ENCODE data around the gene RAB7A. TPM values are rescaled to one million over a fixed set of nuclear protein-coding genes. Genes with fewer than 3 reads are reported as not detected.

RAB7A gene
- total RNA-seq, 1 experiment from 2014 or later = 155 TPM

DNA sequence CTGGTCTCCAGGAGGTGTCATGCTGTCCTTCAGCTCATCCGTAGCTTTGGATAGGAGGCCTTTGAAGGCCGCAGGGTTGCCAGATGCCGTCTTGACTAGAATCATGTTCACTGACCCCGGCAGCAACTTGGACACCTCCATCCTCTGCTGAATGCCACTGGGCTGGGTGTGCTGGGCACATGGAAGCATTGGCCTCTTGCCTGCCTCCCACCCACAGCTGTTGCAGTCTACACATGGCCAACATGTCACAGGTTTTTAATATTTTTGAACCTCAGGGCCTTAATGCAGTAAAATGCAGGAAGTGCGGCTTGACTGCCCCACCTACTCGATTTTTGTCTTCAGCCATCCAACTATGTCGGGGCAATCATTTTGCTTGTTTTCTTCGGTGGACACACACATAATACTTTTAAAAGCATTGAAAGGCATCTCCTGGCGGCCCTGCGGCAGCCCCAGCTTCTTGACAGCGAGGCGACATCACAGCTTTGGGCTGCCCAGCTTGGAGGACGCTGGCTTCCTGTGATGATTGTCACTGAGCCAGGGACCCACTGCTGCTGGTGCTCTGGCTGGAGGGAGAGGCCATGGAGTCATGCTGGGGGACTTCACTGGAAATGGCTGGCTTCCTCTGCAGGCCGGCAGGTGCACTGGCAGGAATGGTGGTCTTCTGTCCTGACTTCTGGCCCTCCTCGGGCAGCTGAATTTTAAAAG is 121.8 kb downstream of the RAB7A start:
- no peaks in the 10 kb centered on the region for H3K9me3 ChIP-seq (ENCODE audit: control insufficient read depth, low read depth, low read length)
- no peaks in the 10 kb centered on the region for H3K79me1 ChIP-seq (ENCODE audit: insufficient read depth, low read depth, low read length, poor library complexity, severe bottlenecking)
- no peaks in the 10 kb centered on the region for H4K20me1 ChIP-seq (ENCODE audit: control insufficient read depth, insufficient read depth, insufficient read length)
- no peak overlapping the region for H3K14ac ChIP-seq (ENCODE audit: insufficient read depth, low read length)
- no peak overlapping the region for H3K56ac ChIP-seq (ENCODE audit: insufficient read length, low read depth, low read length)
- Mint-ChIP-seq H3K4me3 (no peak overlapping the region), H3K36me3 (ENCODE audit: insufficient read depth in 1 of 3, low read depth in 3 of 3) (no peaks in the 10 kb centered on the region; a peak in 1 of 7 replicates), H3K4me1 (peaks cover 22 to 24% of the 10 kb centered on the region in 2 experiments), H3K9me3 (peaks cover 0 to 6% of the 10 kb centered on the region in 2 experiments; a peak in 2 of 5 replicates), H3K27ac (no peak overlapping the region), H3K27me3 (ENCODE audit: low read depth) (no peaks in the 10 kb centered on the region)
- H4K8ac ChIP-seq (replicated peaks; ENCODE audit: insufficient read length, low read depth, low read length) = no peak overlapping the region
- H2AK5ac ChIP-seq (ENCODE audit: insufficient read length, low read length) = no peak overlapping the region
- no peak overlapping the region for H4K5ac ChIP-seq (ENCODE audit: insufficient read length, low read depth, low read length)
- WGBS (ENCODE audit: extremely low coverage, insufficient read length, low lambda C conversion rate) = no CpG with 5 or more reads among the region's 15 CpGs
- no peaks in the 10 kb centered on the region for H3K79me2 ChIP-seq (ENCODE audit: insufficient read depth, low read length)
- no peak overlapping the region for H4K91ac ChIP-seq (ENCODE audit: insufficient read length, low read depth, low read length)
- H3K4me2 ChIP-seq (ENCODE audit: insufficient read depth, insufficient read length, low read length) = no peak overlapping the region
- no peak overlapping the region for H2BK20ac ChIP-seq (ENCODE audit: low read depth, low read length, poor library complexity, severe bottlenecking)
- H3K27ac ChIP-seq (ENCODE audit: insufficient read length, low read depth, low read length) = no peak overlapping the region
- no peaks in the 10 kb centered on the region for H3K27me3 ChIP-seq (ENCODE audit: insufficient read depth, low read length)
- no peak for DNase-seq
- no peak overlapping the region for H3K4ac ChIP-seq (ENCODE audit: low read depth, low read length)
- TF ChIP-seq, protein P1, sequence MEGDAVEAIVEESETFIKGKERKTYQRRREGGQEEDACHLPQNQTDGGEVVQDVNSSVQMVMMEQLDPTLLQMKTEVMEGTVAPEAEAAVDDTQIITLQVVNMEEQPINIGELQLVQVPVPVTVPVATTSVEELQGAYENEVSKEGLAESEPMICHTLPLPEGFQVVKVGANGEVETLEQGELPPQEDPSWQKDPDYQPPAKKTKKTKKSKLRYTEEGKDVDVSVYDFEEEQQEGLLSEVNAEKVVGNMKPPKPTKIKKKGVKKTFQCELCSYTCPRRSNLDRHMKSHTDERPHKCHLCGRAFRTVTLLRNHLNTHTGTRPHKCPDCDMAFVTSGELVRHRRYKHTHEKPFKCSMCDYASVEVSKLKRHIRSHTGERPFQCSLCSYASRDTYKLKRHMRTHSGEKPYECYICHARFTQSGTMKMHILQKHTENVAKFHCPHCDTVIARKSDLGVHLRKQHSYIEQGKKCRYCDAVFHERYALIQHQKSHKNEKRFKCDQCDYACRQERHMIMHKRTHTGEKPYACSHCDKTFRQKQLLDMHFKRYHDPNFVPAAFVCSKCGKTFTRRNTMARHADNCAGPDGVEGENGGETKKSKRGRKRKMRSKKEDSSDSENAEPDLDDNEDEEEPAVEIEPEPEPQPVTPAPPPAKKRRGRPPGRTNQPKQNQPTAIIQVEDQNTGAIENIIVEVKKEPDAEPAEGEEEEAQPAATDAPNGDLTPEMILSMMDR (conservative IDR thresholded peaks at IDR 0.05) = no peak
- H2BK15ac ChIP-seq (ENCODE audit: low read depth, low read length) = no peak overlapping the region
- no peak overlapping the region for H2BK5ac ChIP-seq (ENCODE audit: insufficient read length, low read length)
- no peak overlapping the region for H3K23ac ChIP-seq (ENCODE audit: insufficient read length, low read depth, low read length)
- no peak overlapping the region for H3T11ph ChIP-seq (ENCODE audit: low read length)
- H3K4me1 ChIP-seq (ENCODE audit: insufficient read depth, low read length) = no peaks in the 10 kb centered on the region
- H2AFZ ChIP-seq (ENCODE audit: low read length) = no peak overlapping the region
- no peak overlapping the region for H2BK120ac ChIP-seq (ENCODE audit: low read depth, low read length, poor library complexity, severe bottlenecking)
- H3K18ac ChIP-seq (ENCODE audit: insufficient read length, low read depth, low read length) = no peak overlapping the region
- no peak overlapping the region for H3K9ac ChIP-seq (ENCODE audit: extremely low read depth, insufficient read length, low read length)
- H3K23me2 ChIP-seq (ENCODE audit: insufficient read length, low read depth, low read length, poor library complexity, severe bottlenecking) = peaks cover 6% of the 10 kb centered on the region
- no peak overlapping the region for H2BK12ac ChIP-seq (ENCODE audit: insufficient read length, low read depth, low read length)

Data from H9 (cell line).